HEK293 (cell line): ENCODE results near the gene COL5A1.

ENCODE experiments used
- KLF1 ChIP-seq: fragments of 450-650 bp; formaldehyde crosslinking; IDR thresholded peaks from 2 replicates; pipeline ENCODE4 v1.5.1; 2016; ENCODE audit warnings: missing biosample characterization, missing genetic modification characterization
- KLF10 ChIP-seq: fragments of 450-650 bp; IDR thresholded peaks from 2 replicates; pipeline ENCODE4 v1.5.1; 2018; ENCODE audit warnings: missing biosample characterization, mild to moderate bottlenecking, missing genetic modification characterization
- SP7 ChIP-seq: fragments of 450-650 bp; formaldehyde crosslinking; IDR thresholded peaks from 2 replicates; pipeline ENCODE4 v1.5.1; 2016; ENCODE audit warnings: missing biosample characterization, missing genetic modification characterization
- ZBTB20 ChIP-seq: fragments of 450-650 bp; formaldehyde crosslinking; IDR thresholded peaks from 2 replicates; pipeline ENCODE4 v1.5.1; 2016; ENCODE audit warnings: missing biosample characterization, missing genetic modification characterization
- ZBTB48 ChIP-seq: fragments of 450-650 bp; formaldehyde crosslinking; IDR thresholded peaks from 2 replicates; pipeline ENCODE4 v1.5.1; 2016; ENCODE audit warnings: missing biosample characterization, missing genetic modification characterization
- ZNF121 ChIP-seq: fragments of 450-650 bp; formaldehyde crosslinking; IDR thresholded peaks from 2 replicates; pipeline ENCODE4 v1.5.1; 2016; ENCODE audit warnings: missing biosample characterization, missing genetic modification characterization
- ZNF132 ChIP-seq: fragments of 450-650 bp; formaldehyde crosslinking; IDR thresholded peaks from 2 replicates; pipeline ENCODE4 v1.5.1; 2017; ENCODE audit warnings: missing biosample characterization, missing genetic modification characterization, borderline replicate concordance
- ZNF155 ChIP-seq: fragments of 450-650 bp; formaldehyde crosslinking; IDR thresholded peaks from 2 replicates; pipeline ENCODE4 v1.5.1; 2016; ENCODE audit warnings: missing biosample characterization, missing genetic modification characterization
- ZNF184 ChIP-seq: fragments of 450-650 bp; IDR thresholded peaks from 2 replicates; pipeline ENCODE4 v1.5.1; 2018; ENCODE audit warnings: missing biosample characterization, mild to moderate bottlenecking, missing genetic modification characterization
- ZNF19 ChIP-seq: fragments of 450-650 bp; formaldehyde crosslinking; IDR thresholded peaks from 2 replicates; pipeline ENCODE4; 2016; ENCODE audit warnings: missing biosample characterization, missing genetic modification characterization, low read depth
- ZNF24 ChIP-seq: fragments of 450-650 bp; formaldehyde crosslinking; IDR thresholded peaks from 2 replicates; pipeline ENCODE4 v1.5.1; 2016; ENCODE audit warnings: missing biosample characterization, missing genetic modification characterization
- ZNF366 ChIP-seq: fragments of 450-650 bp; formaldehyde crosslinking; conservative IDR thresholded peaks from 2 replicates; pipeline ENCODE4 v1.5.1; 2016; ENCODE audit warnings: missing biosample characterization, missing genetic modification characterization
- ZNF394 ChIP-seq: fragments of 450-650 bp; formaldehyde crosslinking; IDR thresholded peaks from 2 replicates; pipeline ENCODE4 v1.5.1; 2016; ENCODE audit warnings: missing biosample characterization, missing genetic modification characterization, mild to moderate bottlenecking, moderate library complexity, borderline replicate concordance
- ZNF571 ChIP-seq: fragments of 450-650 bp; formaldehyde crosslinking; IDR thresholded peaks from 2 replicates; pipeline ENCODE4 v1.5.0; 2017; ENCODE audit warnings: missing biosample characterization, missing genetic modification characterization
- ZNF623 ChIP-seq: fragments of 450-650 bp; formaldehyde crosslinking; IDR thresholded peaks from 2 replicates; pipeline ENCODE4 v1.5.1; 2016; ENCODE audit warnings: missing biosample characterization, missing genetic modification characterization
- ZNF626 ChIP-seq: fragments of 450-650 bp; sonication (Bioruptor Pico); formaldehyde crosslinking; IDR thresholded peaks from 2 replicates; pipeline ENCODE4 v1.5.1; 2018; ENCODE audit warnings: missing biosample characterization, missing genetic modification characterization, inconsistent platforms
- ZNF664 ChIP-seq: fragments of 450-650 bp; formaldehyde crosslinking; IDR thresholded peaks from 2 replicates; pipeline ENCODE4 v1.5.1; 2016; ENCODE audit warnings: missing biosample characterization, missing genetic modification characterization
- TF ChIP-seq, protein P1 (sequence below): fragments of 450-650 bp; formaldehyde crosslinking; IDR thresholded peaks from 2 replicates; pipeline ENCODE4 v1.5.1; 2017; ENCODE audit warnings: missing biosample characterization, missing genetic modification characterization
- TF ChIP-seq, protein P2 (sequence below): fragments of 450-650 bp; formaldehyde crosslinking; IDR thresholded peaks from 2 replicates; pipeline ENCODE4 v1.5.1; 2016; ENCODE audit warnings: missing biosample characterization, missing genetic modification characterization
- TF ChIP-seq, protein P3 (sequence below): fragments of 450-650 bp; formaldehyde crosslinking; conservative IDR thresholded peaks from 2 replicates; pipeline ENCODE4 v1.5.1; 2016; ENCODE audit warnings: low read depth, missing biosample characterization, missing genetic modification characterization
- TF ChIP-seq, protein P4 (sequence below): fragments of 450-650 bp; formaldehyde crosslinking; IDR thresholded peaks from 2 replicates; pipeline ENCODE4 v1.5.1; 2016; ENCODE audit warnings: missing biosample characterization, missing genetic modification characterization
- TF ChIP-seq, protein P5 (sequence below): fragments of 450-650 bp; formaldehyde crosslinking; IDR thresholded peaks from 2 replicates; pipeline ENCODE4 v1.5.1; 2016; ENCODE audit warnings: missing biosample characterization, missing genetic modification characterization
- TF ChIP-seq, protein P6 (sequence below): fragments of 450-650 bp; formaldehyde crosslinking; IDR thresholded peaks from 2 replicates; pipeline ENCODE4 v1.5.1; 2016; ENCODE audit warnings: missing biosample characterization, missing genetic modification characterization

Gene COL5A1

DNA sequence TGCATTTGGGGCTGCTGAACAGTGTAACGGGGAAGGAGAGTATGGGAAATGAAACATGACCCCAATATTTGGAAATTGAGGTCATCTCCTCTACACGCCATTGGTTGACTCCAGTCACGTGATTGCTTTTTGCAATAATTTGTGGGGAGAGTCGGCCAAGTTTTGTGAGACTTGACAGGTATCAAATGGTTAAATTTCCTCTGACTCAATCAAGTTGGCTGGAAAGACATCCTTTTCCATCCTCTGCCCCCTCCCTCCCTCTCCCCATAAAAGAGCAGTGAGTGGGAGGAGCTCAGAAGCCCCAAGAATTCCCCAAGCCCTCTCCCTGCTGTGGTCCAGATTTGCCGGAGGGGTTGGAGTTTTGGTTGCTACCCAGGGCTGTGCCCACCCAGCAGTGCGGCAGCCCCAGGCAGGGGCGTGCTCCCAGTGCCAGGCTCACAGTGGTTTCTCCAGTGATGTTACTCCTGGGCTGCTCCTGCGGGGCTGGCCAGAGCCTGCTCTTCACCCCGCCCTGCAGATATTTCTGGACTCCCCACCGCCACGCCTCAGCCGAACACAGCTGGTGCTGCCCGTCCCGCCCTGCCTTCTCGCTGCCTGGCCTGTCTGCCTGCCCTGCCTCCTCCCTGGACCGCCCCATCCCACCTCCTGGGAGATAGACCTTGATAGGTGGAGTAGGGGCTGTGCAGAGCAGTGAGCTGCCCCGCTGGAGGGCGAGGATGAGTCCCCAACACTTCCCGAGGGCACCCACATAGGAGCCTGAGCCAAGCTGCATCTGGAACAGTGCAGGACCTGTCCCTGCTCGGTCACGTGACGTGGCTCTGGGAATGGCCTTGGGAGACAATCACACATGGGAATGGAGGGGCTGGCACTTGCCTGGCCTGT is 3.4 kb downstream of the COL5A1 start (continued):
- TF ChIP-seq KLF1 (tag by site-specific recombination) (peak; percentile 95), ZNF623 (tag by site-specific recombination) (0 out of 2 replicates have a peak, but pooled peaks have one; percentile 12), ZNF121 (tag by site-specific recombination) (no peak), ZBTB20 (tag by site-specific recombination) (0 out of 2 replicates have a peak, but pooled peaks have one; percentile 23), ZNF132 (tag by site-specific recombination) (no peak), SP7 (tag by site-specific recombination) (peak; percentile 77), ZNF155 (tag by site-specific recombination) (no peak), ZNF571 (tag by site-specific recombination) (no peak), ZNF19 (tag by site-specific recombination) (no peak), ZNF626 (tag by site-specific recombination) (no peak), ZNF366 (tag by site-specific recombination) (peak; percentile 56; the same call in 1 of the 2 replicates), ZNF24 (tag by site-specific recombination) (peak; percentile 48; the same call in 1 of the 2 replicates), ZNF184 (tag by site-specific recombination) (0 out of 2 replicates have a peak, but pooled peaks have one; percentile 21), KLF10 (tag by site-specific recombination) (peak; percentile 28; the same call in 1 of the 2 replicates), ZNF394 (peak; percentile 43; the same call in 1 of the 2 replicates), ZBTB48 (tag by site-specific recombination) (peak; percentile 100), ZNF664 (tag by site-specific recombination) (peak; percentile 26; the same call in 1 of the 2 replicates)
- TF ChIP-seq, protein P1, sequence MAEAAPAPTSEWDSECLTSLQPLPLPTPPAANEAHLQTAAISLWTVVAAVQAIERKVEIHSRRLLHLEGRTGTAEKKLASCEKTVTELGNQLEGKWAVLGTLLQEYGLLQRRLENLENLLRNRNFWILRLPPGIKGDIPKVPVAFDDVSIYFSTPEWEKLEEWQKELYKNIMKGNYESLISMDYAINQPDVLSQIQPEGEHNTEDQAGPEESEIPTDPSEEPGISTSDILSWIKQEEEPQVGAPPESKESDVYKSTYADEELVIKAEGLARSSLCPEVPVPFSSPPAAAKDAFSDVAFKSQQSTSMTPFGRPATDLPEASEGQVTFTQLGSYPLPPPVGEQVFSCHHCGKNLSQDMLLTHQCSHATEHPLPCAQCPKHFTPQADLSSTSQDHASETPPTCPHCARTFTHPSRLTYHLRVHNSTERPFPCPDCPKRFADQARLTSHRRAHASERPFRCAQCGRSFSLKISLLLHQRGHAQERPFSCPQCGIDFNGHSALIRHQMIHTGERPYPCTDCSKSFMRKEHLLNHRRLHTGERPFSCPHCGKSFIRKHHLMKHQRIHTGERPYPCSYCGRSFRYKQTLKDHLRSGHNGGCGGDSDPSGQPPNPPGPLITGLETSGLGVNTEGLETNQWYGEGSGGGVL (tag by site-specific recombination), result peak; percentile 71
- TF ChIP-seq, protein P2, sequence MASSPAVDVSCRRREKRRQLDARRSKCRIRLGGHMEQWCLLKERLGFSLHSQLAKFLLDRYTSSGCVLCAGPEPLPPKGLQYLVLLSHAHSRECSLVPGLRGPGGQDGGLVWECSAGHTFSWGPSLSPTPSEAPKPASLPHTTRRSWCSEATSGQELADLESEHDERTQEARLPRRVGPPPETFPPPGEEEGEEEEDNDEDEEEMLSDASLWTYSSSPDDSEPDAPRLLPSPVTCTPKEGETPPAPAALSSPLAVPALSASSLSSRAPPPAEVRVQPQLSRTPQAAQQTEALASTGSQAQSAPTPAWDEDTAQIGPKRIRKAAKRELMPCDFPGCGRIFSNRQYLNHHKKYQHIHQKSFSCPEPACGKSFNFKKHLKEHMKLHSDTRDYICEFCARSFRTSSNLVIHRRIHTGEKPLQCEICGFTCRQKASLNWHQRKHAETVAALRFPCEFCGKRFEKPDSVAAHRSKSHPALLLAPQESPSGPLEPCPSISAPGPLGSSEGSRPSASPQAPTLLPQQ (tag by site-specific recombination), result 0 out of 2 replicates have a peak, but pooled peaks have one; percentile 52
- TF ChIP-seq, protein P3, sequence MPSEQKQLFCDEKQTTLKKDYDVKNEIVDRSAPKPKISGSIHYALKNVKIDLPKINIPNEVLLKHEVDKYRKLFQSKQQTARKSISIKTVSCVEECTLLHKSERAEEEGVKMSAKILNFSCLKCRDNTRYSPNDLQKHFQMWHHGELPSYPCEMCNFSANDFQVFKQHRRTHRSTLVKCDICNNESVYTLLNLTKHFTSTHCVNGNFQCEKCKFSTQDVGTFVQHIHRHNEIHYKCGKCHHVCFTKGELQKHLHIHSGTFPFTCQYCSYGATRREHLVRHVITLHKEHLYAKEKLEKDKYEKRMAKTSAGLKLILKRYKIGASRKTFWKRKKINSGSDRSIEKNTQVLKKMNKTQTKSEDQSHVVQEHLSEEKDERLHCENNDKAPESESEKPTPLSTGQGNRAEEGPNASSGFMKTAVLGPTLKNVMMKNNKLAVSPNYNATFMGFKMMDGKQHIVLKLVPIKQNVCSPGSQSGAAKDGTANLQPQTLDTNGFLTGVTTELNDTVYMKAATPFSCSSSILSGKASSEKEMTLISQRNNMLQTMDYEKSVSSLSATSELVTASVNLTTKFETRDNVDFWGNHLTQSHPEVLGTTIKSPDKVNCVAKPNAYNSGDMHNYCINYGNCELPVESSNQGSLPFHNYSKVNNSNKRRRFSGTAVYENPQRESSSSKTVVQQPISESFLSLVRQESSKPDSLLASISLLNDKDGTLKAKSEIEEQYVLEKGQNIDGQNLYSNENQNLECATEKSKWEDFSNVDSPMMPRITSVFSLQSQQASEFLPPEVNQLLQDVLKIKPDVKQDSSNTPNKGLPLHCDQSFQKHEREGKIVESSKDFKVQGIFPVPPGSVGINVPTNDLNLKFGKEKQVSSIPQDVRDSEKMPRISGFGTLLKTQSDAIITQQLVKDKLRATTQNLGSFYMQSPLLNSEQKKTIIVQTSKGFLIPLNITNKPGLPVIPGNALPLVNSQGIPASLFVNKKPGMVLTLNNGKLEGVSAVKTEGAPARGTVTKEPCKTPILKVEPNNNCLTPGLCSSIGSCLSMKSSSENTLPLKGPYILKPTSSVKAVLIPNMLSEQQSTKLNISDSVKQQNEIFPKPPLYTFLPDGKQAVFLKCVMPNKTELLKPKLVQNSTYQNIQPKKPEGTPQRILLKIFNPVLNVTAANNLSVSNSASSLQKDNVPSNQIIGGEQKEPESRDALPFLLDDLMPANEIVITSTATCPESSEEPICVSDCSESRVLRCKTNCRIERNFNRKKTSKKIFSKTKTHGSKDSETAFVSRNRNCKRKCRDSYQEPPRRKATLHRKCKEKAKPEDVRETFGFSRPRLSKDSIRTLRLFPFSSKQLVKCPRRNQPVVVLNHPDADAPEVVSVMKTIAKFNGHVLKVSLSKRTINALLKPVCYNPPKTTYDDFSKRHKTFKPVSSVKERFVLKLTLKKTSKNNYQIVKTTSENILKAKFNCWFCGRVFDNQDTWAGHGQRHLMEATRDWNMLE (tag by site-specific recombination), result 0 out of 2 replicates have a peak, but pooled peaks have one; percentile 24
- TF ChIP-seq, protein P4, sequence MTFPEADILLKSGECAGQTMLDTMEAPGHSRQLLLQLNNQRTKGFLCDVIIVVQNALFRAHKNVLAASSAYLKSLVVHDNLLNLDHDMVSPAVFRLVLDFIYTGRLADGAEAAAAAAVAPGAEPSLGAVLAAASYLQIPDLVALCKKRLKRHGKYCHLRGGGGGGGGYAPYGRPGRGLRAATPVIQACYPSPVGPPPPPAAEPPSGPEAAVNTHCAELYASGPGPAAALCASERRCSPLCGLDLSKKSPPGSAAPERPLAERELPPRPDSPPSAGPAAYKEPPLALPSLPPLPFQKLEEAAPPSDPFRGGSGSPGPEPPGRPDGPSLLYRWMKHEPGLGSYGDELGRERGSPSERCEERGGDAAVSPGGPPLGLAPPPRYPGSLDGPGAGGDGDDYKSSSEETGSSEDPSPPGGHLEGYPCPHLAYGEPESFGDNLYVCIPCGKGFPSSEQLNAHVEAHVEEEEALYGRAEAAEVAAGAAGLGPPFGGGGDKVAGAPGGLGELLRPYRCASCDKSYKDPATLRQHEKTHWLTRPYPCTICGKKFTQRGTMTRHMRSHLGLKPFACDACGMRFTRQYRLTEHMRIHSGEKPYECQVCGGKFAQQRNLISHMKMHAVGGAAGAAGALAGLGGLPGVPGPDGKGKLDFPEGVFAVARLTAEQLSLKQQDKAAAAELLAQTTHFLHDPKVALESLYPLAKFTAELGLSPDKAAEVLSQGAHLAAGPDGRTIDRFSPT (tag by site-specific recombination), result 0 out of 2 replicates have a peak, but pooled peaks have one; percentile 9
- TF ChIP-seq, protein P5, sequence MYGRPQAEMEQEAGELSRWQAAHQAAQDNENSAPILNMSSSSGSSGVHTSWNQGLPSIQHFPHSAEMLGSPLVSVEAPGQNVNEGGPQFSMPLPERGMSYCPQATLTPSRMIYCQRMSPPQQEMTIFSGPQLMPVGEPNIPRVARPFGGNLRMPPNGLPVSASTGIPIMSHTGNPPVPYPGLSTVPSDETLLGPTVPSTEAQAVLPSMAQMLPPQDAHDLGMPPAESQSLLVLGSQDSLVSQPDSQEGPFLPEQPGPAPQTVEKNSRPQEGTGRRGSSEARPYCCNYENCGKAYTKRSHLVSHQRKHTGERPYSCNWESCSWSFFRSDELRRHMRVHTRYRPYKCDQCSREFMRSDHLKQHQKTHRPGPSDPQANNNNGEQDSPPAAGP (tag by site-specific recombination), result peak; percentile 70; the same call in 1 of the 2 replicates
- TF ChIP-seq, protein P6, sequence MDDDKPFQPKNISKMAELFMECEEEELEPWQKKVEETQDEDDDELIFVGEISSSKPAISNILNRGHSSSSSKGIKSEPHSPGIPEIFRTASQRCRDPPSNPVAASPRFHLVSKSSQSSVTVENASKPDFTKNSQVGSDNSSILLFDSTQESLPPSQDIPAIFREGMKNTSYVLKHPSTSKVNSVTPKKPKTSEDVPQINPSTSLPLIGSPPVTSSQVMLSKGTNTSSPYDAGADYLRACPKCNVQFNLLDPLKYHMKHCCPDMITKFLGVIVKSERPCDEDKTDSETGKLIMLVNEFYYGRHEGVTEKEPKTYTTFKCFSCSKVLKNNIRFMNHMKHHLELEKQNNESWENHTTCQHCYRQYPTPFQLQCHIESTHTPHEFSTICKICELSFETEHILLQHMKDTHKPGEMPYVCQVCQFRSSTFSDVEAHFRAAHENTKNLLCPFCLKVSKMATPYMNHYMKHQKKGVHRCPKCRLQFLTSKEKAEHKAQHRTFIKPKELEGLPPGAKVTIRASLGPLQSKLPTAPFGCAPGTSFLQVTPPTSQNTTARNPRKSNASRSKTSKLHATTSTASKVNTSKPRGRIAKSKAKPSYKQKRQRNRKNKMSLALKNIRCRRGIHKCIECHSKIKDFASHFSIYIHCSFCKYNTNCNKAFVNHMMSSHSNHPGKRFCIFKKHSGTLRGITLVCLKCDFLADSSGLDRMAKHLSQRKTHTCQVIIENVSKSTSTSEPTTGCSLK (tag by site-specific recombination), result no peak
